Globus pallidus (tissue), 1 donor: Measurements from ENCODE around the gene SGF29.
"Not testable (repeated sequence)": the region's sequence is repeated elsewhere in the genome, so short reads cannot be mapped to it uniquely, and the experiment has no call there.

Source experiments
- DNase-seq: peaks from one replicate; pipeline ENCODE4 v3.0.0-alpha.2; 2015; ENCODE audit warnings: low spot score

SGF29 gene

GRCh38 chr16:28566233-28566925 lies 12.7 kb downstream of the SGF29 start:
- DNase-seq: not testable (repeated sequence)

GRCh38 chr16:28567292-28567691 lies 13.6 kb downstream of the SGF29 start:
- DNase-seq: no peak

GRCh38 chr16:28569021-28569420 lies 15.3 kb downstream of the SGF29 start:
- DNase-seq: no peak

- no peak for DNase-seq
Observed at GRCh38 chr16:28569968-28570752, 16.4 kb downstream of the SGF29 start.

GRCh38 chr16:28572696-28573510 lies 19.2 kb downstream of the SGF29 start:
- no peak for DNase-seq

GRCh38 chr16:28573738-28574718 lies 20.3 kb downstream of the SGF29 start:
- DNase-seq: no peak

GRCh38 chr16:28574925-28575324 lies 21.2 kb downstream of the SGF29 start:
- DNase-seq: no peak

- no peak for DNase-seq
Observed at GRCh38 chr16:28575446-28576109, 21.9 kb downstream of the SGF29 start.

GRCh38 chr16:28580726-28581315 lies 27.1 kb downstream of the SGF29 start:
- no peak for DNase-seq

- no peak for DNase-seq
Observed at GRCh38 chr16:28585674-28586073, 32.0 kb downstream of the SGF29 start.

- no peak for DNase-seq
Observed at GRCh38 chr16:28586466-28586865, 32.7 kb downstream of the SGF29 start.

- DNase-seq: no peak
Observed at GRCh38 chr16:28587386-28587785, 33.7 kb downstream of the SGF29 start.

GRCh38 chr16:28589069-28589468 lies 35.3 kb downstream of the SGF29 start:
- no peak for DNase-seq

GRCh38 chr16:28589930-28590329 lies 36.2 kb downstream of the SGF29 start:
- DNase-seq: no peak

- no peak for DNase-seq
Observed at GRCh38 chr16:28590384-28591340, 36.9 kb downstream of the SGF29 start.

- no peak for DNase-seq
Observed at GRCh38 chr16:28591355-28591754, 37.6 kb downstream of the SGF29 start.

- no peak for DNase-seq
Observed at GRCh38 chr16:28592511-28592910, 38.8 kb downstream of the SGF29 start.

- no peak for DNase-seq
Observed at GRCh38 chr16:28592979-28593553, 39.3 kb downstream of the SGF29 start.

- not testable (repeated sequence) for DNase-seq
Observed at GRCh38 chr16:28595451-28595850, 41.7 kb downstream of the SGF29 start.
